HepG2 (cell line): ENCODE measurements around the gene NOL4L. TPM values are rescaled to one million over a fixed set of nuclear protein-coding genes. Genes with fewer than 3 reads are reported as not detected.
A peak's percentile ranks its signal among the peaks of the same experiment; 100 is the strongest.

Experiments
- ATF3 ChIP-seq: sonication (generic); formaldehyde crosslinking; IDR thresholded peaks from 2 replicates; pipeline ENCODE4 v1.4.0; 2020; ENCODE audit warnings: missing genetic modification reagents
- CCDC6 ChIP-seq: sonication (generic); formaldehyde crosslinking; IDR thresholded peaks from 2 replicates; pipeline ENCODE4 v1.8.1; 2022; ENCODE audit warnings: mild to moderate bottlenecking, missing genetic modification reagents, moderate library complexity
- GRHL1 ChIP-seq: sonication (generic); formaldehyde crosslinking; conservative IDR thresholded peaks from 2 replicates; pipeline ENCODE4 v1.8.0; 2022; ENCODE audit warnings: missing genetic modification reagents
- IRX3 ChIP-seq: sonication (generic); formaldehyde crosslinking; IDR thresholded peaks from 2 replicates; pipeline ENCODE4 v1.8.1; 2023; ENCODE audit warnings: mild to moderate bottlenecking, low read depth, missing genetic modification reagents, borderline replicate concordance
- KDM2A ChIP-seq: sonication (generic); formaldehyde crosslinking; IDR thresholded peaks from 2 replicates; pipeline ENCODE4 v1.4.0; 2020; ENCODE audit warnings: low read depth, missing genetic modification reagents, borderline replicate concordance
- MXI1 ChIP-seq: IDR thresholded peaks from 3 replicates; pipeline ENCODE4 v1.6.1; 2012; ENCODE audit warnings: low read depth, low read length, inconsistent platforms, borderline replicate concordance
- NFKBIZ ChIP-seq: IDR thresholded peaks from 2 replicates; pipeline ENCODE4 v1.6.1; 2018; ENCODE audit warnings: missing genetic modification reagents, missing compliant biosample characterization
- NR2C2 ChIP-seq: sonication (generic); formaldehyde crosslinking; IDR thresholded peaks from 2 replicates; pipeline ENCODE4 v1.4.0; 2020; ENCODE audit warnings: missing genetic modification reagents, mild to moderate bottlenecking, moderate library complexity, borderline replicate concordance
- PATZ1 ChIP-seq: sonication (generic); formaldehyde crosslinking; IDR thresholded peaks from 2 replicates; pipeline ENCODE4 v1.4.0; 2020; ENCODE audit warnings: missing genetic modification reagents
- PAXIP1 ChIP-seq: sonication (generic); formaldehyde crosslinking; conservative IDR thresholded peaks from 2 replicates; pipeline ENCODE4 v1.4.0; 2020; ENCODE audit warnings: mild to moderate bottlenecking, missing genetic modification reagents, moderate library complexity
- RBM22 ChIP-seq: fragments of 200-400 bp; formaldehyde crosslinking; optimal IDR thresholded peaks from 2 replicates; pipeline ENCODE3; 2017; ENCODE audit warnings: mild to moderate bottlenecking, low read length, moderate library complexity
- ZNF281 ChIP-seq: sonication (generic); formaldehyde crosslinking; IDR thresholded peaks from 2 replicates; pipeline ENCODE4 v1.4.0; 2020; ENCODE audit warnings: missing genetic modification reagents, borderline replicate concordance
- ZNF3 ChIP-seq: IDR thresholded peaks from 2 replicates; pipeline ENCODE4 v1.7.0; 2017; ENCODE audit warnings: inconsistent platforms
- ZNF333 ChIP-seq: sonication (generic); formaldehyde crosslinking; IDR thresholded peaks from 2 replicates; pipeline ENCODE4 v1.4.0; 2020; ENCODE audit warnings: mild to moderate bottlenecking, missing genetic modification reagents, borderline replicate concordance
- ZNF772 ChIP-seq: sonication (generic); formaldehyde crosslinking; IDR thresholded peaks from 2 replicates; pipeline ENCODE4 v1.5.0; 2020; ENCODE audit warnings: mild to moderate bottlenecking, missing genetic modification reagents
- ZNF790 ChIP-seq: sonication (generic); formaldehyde crosslinking; IDR thresholded peaks from 2 replicates; pipeline ENCODE4 v1.8.0; 2022; ENCODE audit warnings: missing genetic modification reagents, mild to moderate bottlenecking, borderline replicate concordance
- ZNF841 ChIP-seq: sonication (generic); formaldehyde crosslinking; IDR thresholded peaks from 2 replicates; pipeline ENCODE4 v1.8.1; 2023; ENCODE audit warnings: missing genetic modification reagents, borderline replicate concordance
- polyA plus RNA-seq, 8 experiments: library from polyadenylated mRNA; depleted of rRNA in 3 of 8; stranded (reverse) in 7 of 8; unstranded in 1 of 8; fragments of >200 nt; fragmentation: Illumina TruSeq in 4 of 8; extraction: Trizol in 4 of 8; gene quantifications; 2 replicates each; pipeline versions ENCODE4 v1.2.1 to v1.2.3, GENCODE V29; 2011 to 2016; ENCODE audit warnings: low read depth in 4 of 8, missing spikeins in 1 of 8, mixed read lengths in 1 of 8; ENCODE audit not compliant: insufficient read depth in 1 of 8
- total RNA-seq, 5 experiments: library from RNA; depleted of rRNA; stranded (reverse); fragments of >200 nt; fragmentation: Illumina TruSeq; extraction: Trizol; gene quantifications; 2 replicates each; pipeline ENCODE4 v1.2.3, GENCODE V29; 2016; ENCODE audit warnings: low read depth in 1 of 5

NOL4L gene
- total and polyA plus RNA-seq, 2 of the 13 experiments (the other 11 are each of a cell fraction or from before 2014, with no cell fraction given), result 16.6 to 35.4 TPM

GRCh38 chr20:32582659-32583580, 2.2 kb downstream of the NOL4L start (continued):
- TF ChIP-seq PAXIP1 (CRISPR knock-in tag) (no peak; the same call in 1 of the 2 replicates), ZNF790 (CRISPR knock-in tag) (no peak), RBM22 (no peak), CCDC6 (peak; percentile 51; the same call in 1 of the 2 replicates), ATF3 (CRISPR knock-in tag) (no peak), ZNF333 (CRISPR knock-in tag) (no peak), ZNF772 (peak; percentile 14; the same call in 1 of the 2 replicates), ZNF3 (CRISPR knock-in tag) (no peak), MXI1 (no peak), PATZ1 (CRISPR knock-in tag) (peak; percentile 86), KDM2A (peak; percentile 42; the same call in 1 of the 2 replicates), ZNF841 (CRISPR knock-in tag) (no peak), GRHL1 (CRISPR knock-in tag) (no peak), ZNF281 (CRISPR knock-in tag) (peak; percentile 86), IRX3 (CRISPR knock-in tag) (peak; percentile 63; the same call in 1 of the 2 replicates), NFKBIZ (CRISPR knock-in tag) (no peak), NR2C2 (CRISPR knock-in tag) (0 out of 2 replicates have a peak, but pooled peaks have one; percentile 9)
